K562 (cell line): ENCODE measurements around the gene SEZ6L. TPM values are rescaled to one million over a fixed set of nuclear protein-coding genes. Genes with fewer than 3 reads are reported as not detected.

ENCODE experiments used
- CC2D1A ChIP-seq: fragments of 450-650 bp; IDR thresholded peaks from 2 replicates; pipeline ENCODE4 v1.6.1; 2017; ENCODE audit warnings: mild to moderate bottlenecking
- E4F1 ChIP-seq: fragments of 250-450 bp; sonication (Bioruptor Pico); IDR thresholded peaks from 2 replicates; pipeline ENCODE4 v1.5.0; 2021; ENCODE audit warnings: mild to moderate bottlenecking, borderline replicate concordance
- HDAC3 ChIP-seq: fragments of 450-650 bp; IDR thresholded peaks from 2 replicates; pipeline ENCODE4 v1.6.1; 2018; ENCODE audit warnings: borderline replicate concordance, mild to moderate bottlenecking, moderate library complexity; ENCODE audit not compliant: partially characterized antibody
- HMBOX1 ChIP-seq: sonication (generic); IDR thresholded peaks from 2 replicates; pipeline ENCODE4 v1.6.1; 2016
- PHB2 ChIP-seq: fragments of 450-650 bp; IDR thresholded peaks from 2 replicates; pipeline ENCODE4 v1.6.1; 2017; ENCODE audit warnings: low read depth
- RREB1 ChIP-seq: fragments of 250-450 bp; sonication (Bioruptor Pico); IDR thresholded peaks from 2 replicates; pipeline ENCODE4 v1.4.0; 2020
- TEAD4 ChIP-seq, 2 experiments: sonication (generic) in 1 of 2; formaldehyde crosslinking in 1 of 2; IDR thresholded peaks; 2 replicates each; pipeline versions ENCODE4 v1.6.1 to v1.8.0; 2012 to 2022; ENCODE audit warnings: borderline replicate concordance in 1 of 2, inconsistent platforms in 1 of 2, low read length in 1 of 2, mild to moderate bottlenecking in 1 of 2, missing genetic modification reagents in 1 of 2
- ZNF274 ChIP-seq: IDR thresholded peaks from 2 replicates; pipeline ENCODE4 v1.6.1; 2011; ENCODE audit warnings: low read depth, mild to moderate bottlenecking, low read length, moderate library complexity, borderline replicate concordance
- polyA plus RNA-seq, 8 experiments: library from polyadenylated mRNA; depleted of rRNA in 4 of 8; stranded (reverse) in 5 of 8; unstranded in 3 of 8; fragments of >200 nt; fragmentation: Nextera tagmentation in 2 of 8; fragmentation: Illumina TruSeq in 1 of 8; extraction: Ambion mirVana in 2 of 8; extraction: Trizol in 1 of 8; gene quantifications; 2 replicates each; pipeline versions ENCODE4 v1.2.1 to v1.2.3, GENCODE V29; 2011 to 2014; ENCODE audit warnings: inconsistent platforms in 1 of 8, missing spikeins in 1 of 8
- total RNA-seq, 7 experiments: library from RNA; depleted of rRNA in 6 of 7; stranded (reverse); fragments of >200 nt in 6 of 7; fragmentation: Illumina TruSeq in 2 of 7; extraction: Trizol in 2 of 7; gene quantifications; 2 replicates each; pipeline versions ENCODE4 v1.2.1 to v1.2.3, GENCODE V29; 2011 to 2021; ENCODE audit warnings: low replicate concordance in 1 of 7

The SEZ6L gene
- total and polyA plus RNA-seq, 9 of the 15 experiments (the other 6 are each of a cell fraction or from before 2014, with no cell fraction given): not detected

- TF ChIP-seq RREB1 (no peak), ZNF274 (no peak), E4F1 (CRISPR knock-in tag) (no peak), CC2D1A (no peak), HMBOX1 (no peak), HDAC3 (no peak), TEAD4 (IDR thresholded peaks at IDR 0.05; ENCODE audit: low read length) (no peak), TEAD4 (CRISPR knock-in tag; IDR thresholded peaks at IDR 0.05; ENCODE audit: borderline replicate concordance) (no peak), PHB2 (no peak)
- TF ChIP-seq, all 486 proteins: peak for 0
Measured at GRCh38 chr22:26310616-26311015, 141.4 kb downstream of the SEZ6L start (continued).
